HG03039 (cell line): Measurements from ENCODE around the gene CMIP.

ENCODE experiments used
- ATAC-seq: cut with Tn5 transposase; IDR thresholded peaks from one replicate; pipeline ENCODE4 v1.9.1; 2021; ENCODE audit warnings: mild to moderate bottlenecking, moderate library complexity; ENCODE audit not compliant: unreplicated experiment

The CMIP gene

GRCh38 chr16:81528256-81528655, 83.6 kb downstream of the CMIP start:
- ATAC-seq, result no peak

- no peak for ATAC-seq
Measured at GRCh38 chr16:81530296-81530721, 85.7 kb downstream of the CMIP start.

GRCh38 chr16:81530814-81531213, 86.2 kb downstream of the CMIP start:
- ATAC-seq, result no peak

- ATAC-seq, result no peak
Measured at GRCh38 chr16:81531419-81531821, 86.8 kb downstream of the CMIP start.

- no peak for ATAC-seq
Measured at GRCh38 chr16:81532491-81533174, 88.0 kb downstream of the CMIP start.

- no peak for ATAC-seq
Measured at GRCh38 chr16:81533175-81533507, 88.5 kb downstream of the CMIP start.

- ATAC-seq, result no peak
Measured at GRCh38 chr16:81535679-81536360, 91.2 kb downstream of the CMIP start.

- ATAC-seq, result no peak
Measured at GRCh38 chr16:81536648-81537047, 92.0 kb downstream of the CMIP start.

- ATAC-seq, result no peak
Measured at GRCh38 chr16:81537721-81538561, 93.3 kb downstream of the CMIP start.

GRCh38 chr16:81539009-81539758, 94.6 kb downstream of the CMIP start:
- no peak for ATAC-seq

GRCh38 chr16:81539759-81540472, 95.3 kb downstream of the CMIP start:
- ATAC-seq, result no peak

- ATAC-seq, result no peak
Measured at GRCh38 chr16:81541314-81541713, 96.7 kb downstream of the CMIP start.

- no peak for ATAC-seq
Measured at GRCh38 chr16:81542609-81543570, 98.3 kb downstream of the CMIP start.

GRCh38 chr16:81543571-81543970, 99.0 kb downstream of the CMIP start:
- ATAC-seq, result no peak

- no peak for ATAC-seq
Measured at GRCh38 chr16:81544261-81544660, 99.7 kb downstream of the CMIP start.

GRCh38 chr16:81544700-81545271, 100.2 kb downstream of the CMIP start:
- no peak for ATAC-seq

GRCh38 chr16:81545470-81546250, 101.1 kb downstream of the CMIP start:
- no peak for ATAC-seq

GRCh38 chr16:81546781-81547180, 102.2 kb downstream of the CMIP start:
- no peak for ATAC-seq
